Lung (tissue), 12 donors: Measurements from ENCODE around the gene TRPT1. TPM values are rescaled to one million over a fixed set of nuclear protein-coding genes. Genes with fewer than 3 reads are reported as not detected.

ENCODE experiments used
- ATAC-seq: fragments of 200-7000 bp; cut with Tn5 transposase; one replicate; pipeline ENCODE4 v1.9.1; 2020; ENCODE audit warnings: moderate number of reproducible peaks; ENCODE audit not compliant: insufficient read depth, low FRiP score
- DNase-seq, 3 donors: peaks; one replicate each; pipeline ENCODE4 v3.0.0-alpha.2; 2013 to 2017
- H3K27ac ChIP-seq, 2 donors: one replicate each; pipeline ENCODE4 v1.5.1; 2013; ENCODE audit warnings: mild to moderate bottlenecking in 2 of 2, moderate library complexity in 2 of 2, control low read depth in 1 of 2, inconsistent platforms in 1 of 2, low read depth in 1 of 2, low read length in 1 of 2
- H3K27me3 ChIP-seq, 3 donors: one replicate each; pipeline ENCODE4 v1.5.1; 2013; ENCODE audit warnings: low read length in 2 of 3; ENCODE audit not compliant: control insufficient read depth in 3 of 3, insufficient read depth in 3 of 3
- H3K36me3 ChIP-seq, 4 donors: one replicate each; pipeline ENCODE4 v1.5.1; 2013; ENCODE audit warnings: low read length in 4 of 4, mild to moderate bottlenecking in 1 of 4, moderate library complexity in 1 of 4; ENCODE audit not compliant: control insufficient read depth in 4 of 4, insufficient read depth in 4 of 4
- H3K4me1 ChIP-seq, 5 donors: one replicate each; pipeline ENCODE4 v1.5.1; 2013; ENCODE audit warnings: low read length in 5 of 5, mild to moderate bottlenecking in 2 of 5, moderate library complexity in 1 of 5; ENCODE audit not compliant: control insufficient read depth in 5 of 5, insufficient read depth in 5 of 5
- H3K4me3 ChIP-seq: one replicate; pipeline ENCODE4 v1.5.1; 2013; ENCODE audit warnings: mild to moderate bottlenecking, control low read depth, moderate library complexity
- H3K9ac ChIP-seq, 2 donors: one replicate each; pipeline ENCODE4 v1.5.1; 2013; ENCODE audit warnings: low read length in 2 of 2, control low read depth in 1 of 2; ENCODE audit not compliant: insufficient read depth in 1 of 2
- H3K9me3 ChIP-seq, 4 donors: one replicate each; pipeline ENCODE4 v1.5.1; 2013; ENCODE audit warnings: low read length in 3 of 4, mild to moderate bottlenecking in 1 of 4, moderate library complexity in 1 of 4; ENCODE audit not compliant: control insufficient read depth in 4 of 4, insufficient read depth in 3 of 4
- WGBS, 2 donors: extraction: QIAGEN DNeasy Blood & Tissue Kit; methylation state at CpG; one replicate each; pipeline ENCODE4 v1.1.7; 2013; 5-methylcytosine and 5-hydroxymethylcytosine counted together
- polyA plus RNA-seq, 2 donors: library from polyadenylated mRNA; stranded (reverse); fragments of 200-250 nt; gene quantifications; one replicate each; pipeline ENCODE4 v1.2.1, GENCODE V29; 2013
- total RNA-seq, 2 donors: library from RNA; depleted of rRNA in 1 of 2; stranded (reverse); fragments of >200 nt in 1 of 2; gene quantifications; one replicate each; pipeline ENCODE4 v1.2.1, GENCODE V29; 2014 to 2021
- TF ChIP-seq, protein P1 (sequence below): IDR thresholded peaks from 2 replicates; pipeline ENCODE4 v1.5.1; 2012; ENCODE audit warnings: mild to moderate bottlenecking; ENCODE audit errors: control extremely low read depth, extremely low read depth
- donor health status: control.
- donor health status: control.
- donor health status: Bipolar disorder and iron deficiency.
- donor health status: healthy.
- donor health status: DM: yes; HTN: yes; CAD: no.

The TRPT1 gene
- total and polyA plus RNA-seq, 4 donors, result 18.3 to 62.5 (median 34.3) TPM

GRCh38 chr11:64230171-64230984 is 4.4 kb upstream of the TRPT1 start, which contains the start of gene DNAJC4:
Gene DNAJC4, plus strand, starts transcription at chr11:64230548. Its CDS starts 307 bp downstream, at chr11:64230855.
- Histone ChIP-seq H3K9me3 (no peaks in the 10 kb centered on the region), H3K36me3 (no peaks in the 10 kb centered on the region), H3K27me3 (no peaks in the 10 kb centered on the region), H3K4me1 (peaks cover 0 to 43% (median 9%) of the 10 kb centered on the region in 5 donors), H3K27ac (peak within 1 kb of the TSS; percentile 90 to 95), H3K9ac (peak within 1 kb of the TSS; percentile 55 to 78), H3K4me3 (peak within 1 kb of the TSS; percentile 37)
- TF ChIP-seq, protein P1, sequence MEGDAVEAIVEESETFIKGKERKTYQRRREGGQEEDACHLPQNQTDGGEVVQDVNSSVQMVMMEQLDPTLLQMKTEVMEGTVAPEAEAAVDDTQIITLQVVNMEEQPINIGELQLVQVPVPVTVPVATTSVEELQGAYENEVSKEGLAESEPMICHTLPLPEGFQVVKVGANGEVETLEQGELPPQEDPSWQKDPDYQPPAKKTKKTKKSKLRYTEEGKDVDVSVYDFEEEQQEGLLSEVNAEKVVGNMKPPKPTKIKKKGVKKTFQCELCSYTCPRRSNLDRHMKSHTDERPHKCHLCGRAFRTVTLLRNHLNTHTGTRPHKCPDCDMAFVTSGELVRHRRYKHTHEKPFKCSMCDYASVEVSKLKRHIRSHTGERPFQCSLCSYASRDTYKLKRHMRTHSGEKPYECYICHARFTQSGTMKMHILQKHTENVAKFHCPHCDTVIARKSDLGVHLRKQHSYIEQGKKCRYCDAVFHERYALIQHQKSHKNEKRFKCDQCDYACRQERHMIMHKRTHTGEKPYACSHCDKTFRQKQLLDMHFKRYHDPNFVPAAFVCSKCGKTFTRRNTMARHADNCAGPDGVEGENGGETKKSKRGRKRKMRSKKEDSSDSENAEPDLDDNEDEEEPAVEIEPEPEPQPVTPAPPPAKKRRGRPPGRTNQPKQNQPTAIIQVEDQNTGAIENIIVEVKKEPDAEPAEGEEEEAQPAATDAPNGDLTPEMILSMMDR, result no peak
- WGBS, 2 donors, result 0 to 1% methylated on average over 62 of the region's 62 CpGs
- DNase-seq (peak; percentile 94 to 96 (median 95)), ATAC-seq (peak; percentile 51)

- Histone ChIP-seq H3K9ac (peak overlapping the region; percentile 8 to 55), H3K36me3 (no peaks in the 10 kb centered on the region), H3K27me3 (no peaks in the 10 kb centered on the region), H3K4me3 (peak overlapping the region; percentile 9), H3K27ac (peak overlapping the region; percentile 90 to 95), H3K4me1 (peaks cover 0 to 41% (median 6%) of the 10 kb centered on the region in 5 donors), H3K9me3 (no peaks in the 10 kb centered on the region)
- TF ChIP-seq, protein P1, result no peak
- WGBS, 2 donors, result 37 to 46% methylated on average over 13 of the region's 13 CpGs
- DNase-seq, result no peak
- no peak for ATAC-seq
Observed at GRCh38 chr11:64229744-64230170, 3.8 kb upstream of the TRPT1 start.

DNA sequence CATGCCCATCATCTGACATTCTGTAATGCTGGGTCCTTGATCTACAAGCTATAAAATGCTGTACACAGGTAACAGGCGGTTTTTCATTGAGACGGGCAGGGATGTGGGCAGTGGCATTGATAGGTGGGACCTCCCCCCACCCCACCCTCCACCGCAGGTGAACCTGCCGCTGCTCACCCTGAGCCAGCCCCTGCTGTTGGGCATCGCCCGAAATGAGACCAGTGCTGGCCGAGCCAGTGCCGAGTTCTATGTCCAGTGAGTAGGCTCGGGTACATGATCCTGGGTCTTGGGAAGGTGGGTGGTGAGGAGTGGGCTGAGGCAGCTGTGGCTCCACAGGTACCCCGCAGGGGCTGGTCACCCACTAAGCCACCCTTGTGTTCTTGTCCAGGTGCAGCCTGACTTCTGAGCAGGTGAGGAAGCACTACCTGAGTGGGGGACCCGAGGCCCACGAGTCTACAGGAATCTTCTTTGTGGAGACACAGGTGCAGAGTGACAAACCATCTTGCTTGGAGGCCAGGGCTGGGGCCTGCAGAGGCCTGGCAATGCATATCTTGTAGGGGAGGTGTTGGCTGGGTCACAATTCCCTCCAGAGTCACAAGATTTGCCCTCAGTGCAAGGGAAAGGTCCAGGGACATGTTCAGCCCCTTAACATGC is 3.2 kb upstream of the TRPT1 start:
- Histone ChIP-seq H3K4me1 (peaks cover 0 to 41% (median 6%) of the 10 kb centered on the region in 5 donors), H3K36me3 (peaks cover 0 to 3% (median 0%) of the 10 kb centered on the region in 4 donors), H3K27ac (peak overlapping the region in 1 of 2 donors; percentile 90), H3K4me3 (no peak overlapping the region), H3K9me3 (no peaks in the 10 kb centered on the region), H3K27me3 (no peaks in the 10 kb centered on the region), H3K9ac (peak overlapping the region in 1 of 2 donors; percentile 55)
- ATAC-seq, result no peak
- WGBS, 2 donors, result 92 to 98% methylated on average over 12 of the region's 12 CpGs
- TF ChIP-seq, protein P1, result no peak
- DNase-seq, result no peak
